Upper lobe of right lung (tissue), 1 donor: ENCODE data around the gene ASCC3. TPM values are rescaled to one million over a fixed set of nuclear protein-coding genes. Genes with fewer than 3 reads are reported as not detected.

Experiments used
- ATAC-seq: fragments of 200-7000 bp; cut with Tn5 transposase; one replicate; pipeline ENCODE4 v1.9.1; 2020; ENCODE audit warnings: mild to moderate bottlenecking, moderate library complexity
- DNase-seq: peaks from one replicate; pipeline ENCODE4 v3.0.0-alpha.2; 2020
- H3K27ac ChIP-seq: fragments of 200-600 bp; one replicate; pipeline ENCODE4 v1.8.0; 2022
- H3K27me3 ChIP-seq: fragments of 200-600 bp; one replicate; pipeline ENCODE4 v1.8.0; 2022; ENCODE audit warnings: mild to moderate bottlenecking
- H3K36me3 ChIP-seq: fragments of 200-600 bp; one replicate; pipeline ENCODE4 v1.8.0; 2022
- H3K4me1 ChIP-seq: fragments of 200-600 bp; one replicate; pipeline ENCODE4 v1.8.0; 2022
- H3K4me3 ChIP-seq: fragments of 200-600 bp; one replicate; pipeline ENCODE4 v1.8.0; 2022; ENCODE audit warnings: mild to moderate bottlenecking
- H3K9me3 ChIP-seq: fragments of 200-600 bp; one replicate; pipeline ENCODE4 v1.8.0; 2022
- intact Hi-C: fragments of 100-400 bp; cut with DNase I; formaldehyde crosslinking; loops from one replicate; pipeline ENCODE4 v1.11.0; 2022
- total RNA-seq: library from RNA; stranded (reverse); fragmentation: NEBNext Ultra II Directional; extraction: Animal tissue kit (Norgen Biotek cat#: 25700); gene quantifications from one replicate; pipeline ENCODE4 v1.2.1, GENCODE V29; 2021
- TF ChIP-seq, protein P1 (sequence below): fragments of 200-600 bp; IDR thresholded peaks from one replicate; pipeline ENCODE4 v1.8.0; 2022; ENCODE audit warnings: antibody characterized with exemption
- donor health status: DM: no; HTN: yes; CAD: no; lungs with severe emphysema.

ASCC3 gene
- total RNA-seq, 1 donor from 2014 or later = 39.5 TPM

GRCh38 chr6:100633096-100633777, 247.9 kb downstream of the ASCC3 start:
- TF ChIP-seq, protein P1, sequence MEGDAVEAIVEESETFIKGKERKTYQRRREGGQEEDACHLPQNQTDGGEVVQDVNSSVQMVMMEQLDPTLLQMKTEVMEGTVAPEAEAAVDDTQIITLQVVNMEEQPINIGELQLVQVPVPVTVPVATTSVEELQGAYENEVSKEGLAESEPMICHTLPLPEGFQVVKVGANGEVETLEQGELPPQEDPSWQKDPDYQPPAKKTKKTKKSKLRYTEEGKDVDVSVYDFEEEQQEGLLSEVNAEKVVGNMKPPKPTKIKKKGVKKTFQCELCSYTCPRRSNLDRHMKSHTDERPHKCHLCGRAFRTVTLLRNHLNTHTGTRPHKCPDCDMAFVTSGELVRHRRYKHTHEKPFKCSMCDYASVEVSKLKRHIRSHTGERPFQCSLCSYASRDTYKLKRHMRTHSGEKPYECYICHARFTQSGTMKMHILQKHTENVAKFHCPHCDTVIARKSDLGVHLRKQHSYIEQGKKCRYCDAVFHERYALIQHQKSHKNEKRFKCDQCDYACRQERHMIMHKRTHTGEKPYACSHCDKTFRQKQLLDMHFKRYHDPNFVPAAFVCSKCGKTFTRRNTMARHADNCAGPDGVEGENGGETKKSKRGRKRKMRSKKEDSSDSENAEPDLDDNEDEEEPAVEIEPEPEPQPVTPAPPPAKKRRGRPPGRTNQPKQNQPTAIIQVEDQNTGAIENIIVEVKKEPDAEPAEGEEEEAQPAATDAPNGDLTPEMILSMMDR = no peak
- intact Hi-C loops = no loop called here
- H3K27me3 ChIP-seq = no peaks in the 10 kb centered on the region
- peaks cover 23% of the 10 kb centered on the region for H3K36me3 ChIP-seq
- no peak for ATAC-seq
- H3K4me3 ChIP-seq = no peak overlapping the region
- H3K27ac ChIP-seq = no peak overlapping the region
- DNase-seq = no peak
- no peaks in the 10 kb centered on the region for H3K4me1 ChIP-seq
- H3K9me3 ChIP-seq = no peaks in the 10 kb centered on the region

- H3K27ac ChIP-seq = no peak overlapping the region
- no peaks in the 10 kb centered on the region for H3K4me1 ChIP-seq
- H3K36me3 ChIP-seq = peaks cover 19% of the 10 kb centered on the region
- intact Hi-C loops = no loop called here
- no peaks in the 10 kb centered on the region for H3K27me3 ChIP-seq
- DNase-seq (no peak), ATAC-seq (no peak)
- no peak overlapping the region for H3K4me3 ChIP-seq
- TF ChIP-seq, protein P1 = no peak
- no peaks in the 10 kb centered on the region for H3K9me3 ChIP-seq
Measured at GRCh38 chr6:100630536-100630935, 250.6 kb downstream of the ASCC3 start.

GRCh38 chr6:100627911-100628758, 253.0 kb downstream of the ASCC3 start:
- Histone ChIP-seq H3K4me1 (no peaks in the 10 kb centered on the region), H3K27ac (no peak overlapping the region), H3K9me3 (no peaks in the 10 kb centered on the region), H3K27me3 (no peaks in the 10 kb centered on the region), H3K36me3 (peaks cover 26% of the 10 kb centered on the region), H3K4me3 (no peak overlapping the region)
- TF ChIP-seq, protein P1 = no peak
- DNase-seq = no peak
- intact Hi-C loops = no loop called here
- ATAC-seq = no peak

GRCh38 chr6:100626721-100627120, 254.4 kb downstream of the ASCC3 start:
- Histone ChIP-seq H3K9me3 (no peaks in the 10 kb centered on the region), H3K4me1 (no peaks in the 10 kb centered on the region), H3K36me3 (peaks cover 26% of the 10 kb centered on the region), H3K4me3 (no peak overlapping the region), H3K27ac (no peak overlapping the region), H3K27me3 (no peaks in the 10 kb centered on the region)
- no peak for ATAC-seq
- TF ChIP-seq, protein P1 = no peak
- no peak for DNase-seq
- intact Hi-C loops = no loop called here

GRCh38 chr6:100622907-100623692, 258.0 kb downstream of the ASCC3 start:
- TF ChIP-seq, protein P1 = no peak
- Histone ChIP-seq H3K9me3 (no peaks in the 10 kb centered on the region), H3K27ac (no peak overlapping the region), H3K36me3 (peaks cover 26% of the 10 kb centered on the region), H3K4me3 (no peak overlapping the region), H3K27me3 (no peaks in the 10 kb centered on the region), H3K4me1 (no peaks in the 10 kb centered on the region)
- intact Hi-C loops = no loop called here
- DNase-seq = no peak
- ATAC-seq = no peak
